Measurements from ENCODE around the gene ATXN1.

- TF ChIP-seq CTCF (IDR thresholded peaks at IDR 0.05; ENCODE audit: low read depth, low read length) (no peak), EZH2phosphoT487 (IDR thresholded peaks at IDR 0.05; ENCODE audit: low read depth) (no peak)
Measured at GRCh38 chr6:16782278-16782677, 21.0 kb upstream of the ATXN1 start.
